SK-N-MC (cell line): Measurements from ENCODE around the gene NME9.
"Not testable (repeated sequence)": the region's sequence is repeated elsewhere in the genome, so short reads cannot be mapped to it uniquely, and the experiment has no call there.

Experiments
- DNase-seq: peaks from one replicate; pipeline ENCODE4 v3.0.0-alpha.2; 2011; ENCODE audit warnings: low read depth, low spot score
- H3K27ac ChIP-seq: fragments of 200-600 bp; sonication (generic); 2 replicates; pipeline ENCODE4 v1.5.1; 2016; ENCODE audit warnings: mixed run types
- H3K36me3 ChIP-seq: fragments of 200-600 bp; sonication (generic); 2 replicates; pipeline ENCODE4 v1.6.1; 2017; ENCODE audit warnings: antibody characterized with exemption, low read length, mixed read lengths; ENCODE audit not compliant: insufficient read depth
- H3K4me3 ChIP-seq: fragments of 200-600 bp; sonication (generic); 2 replicates; pipeline ENCODE4 v1.5.1; 2016
- H3K9ac ChIP-seq: fragments of 200-600 bp; sonication (generic); 2 replicates; pipeline ENCODE4 v1.8.0; 2017; ENCODE audit warnings: mixed run types, mixed read lengths; ENCODE audit not compliant: insufficient read length
- H3K9me3 ChIP-seq: fragments of 200-600 bp; sonication (generic); 2 replicates; pipeline ENCODE4 v1.6.1; 2017; ENCODE audit warnings: low read depth, mild to moderate bottlenecking, antibody characterized with exemption, low read length, moderate library complexity, mixed read lengths
- EZH2 ChIP-seq: fragments of 200-600 bp; sonication (generic); IDR thresholded peaks from one replicate; pipeline ENCODE4 v1.6.1; 2017; ENCODE audit warnings: antibody characterized with exemption
- FOXP2 ChIP-seq: optimal IDR thresholded peaks from 2 replicates; pipeline ENCODE3; 2011; ENCODE audit warnings: mild to moderate bottlenecking, moderate library complexity; ENCODE audit not compliant: insufficient read depth; ENCODE audit errors: extremely low read length, control extremely low read depth
- POLR2AphosphoS5 ChIP-seq: IDR thresholded peaks from 2 replicates; pipeline ENCODE4 v1.6.1; 2012; ENCODE audit warnings: mild to moderate bottlenecking, low read depth, low read length, borderline replicate concordance

NME9 gene

GRCh38 chr3:138329127-138329983 lies at the start of gene NME9:
Gene NME9 (minus strand): TSS chr3:138329851. CDS start chr3:138329335, 516 bp downstream.
- DNase-seq = no peak
- H3K27ac ChIP-seq = no peak within 1 kb of the TSS
- no peaks in the 10 kb centered on the region for H3K36me3 ChIP-seq
- peak within 1 kb of the TSS; percentile 82 for H3K4me3 ChIP-seq
- H3K9me3 ChIP-seq = no peaks in the 10 kb centered on the region
- H3K9ac ChIP-seq = no peak within 1 kb of the TSS
- TF ChIP-seq EZH2 (no peak), POLR2AphosphoS5 (no peak), FOXP2 (no peak)

GRCh38 chr3:138378990-138379389 lies 49.3 kb upstream of the NME9 start:
- H3K4me3 ChIP-seq = no peak overlapping the region
- no peak for TF ChIP-seq POLR2AphosphoS5
- no peak for TF ChIP-seq EZH2
- no peak for TF ChIP-seq FOXP2
- no peak overlapping the region for H3K27ac ChIP-seq
- no peak overlapping the region for H3K9ac ChIP-seq
- H3K9me3 ChIP-seq = no peaks in the 10 kb centered on the region
- DNase-seq = no peak
- H3K36me3 ChIP-seq = no peaks in the 10 kb centered on the region

- H3K4me3 ChIP-seq = no peak overlapping the region
- no peak overlapping the region for H3K9ac ChIP-seq
- H3K9me3 ChIP-seq = no peaks in the 10 kb centered on the region
- no peak for DNase-seq
- H3K36me3 ChIP-seq = no peaks in the 10 kb centered on the region
- no peak for TF ChIP-seq FOXP2
- no peak for TF ChIP-seq POLR2AphosphoS5
- TF ChIP-seq EZH2 = no peak
- no peak overlapping the region for H3K27ac ChIP-seq
Observed at GRCh38 chr3:138378331-138378730, 48.7 kb upstream of the NME9 start.

- Histone ChIP-seq H3K27ac (no peak overlapping the region), H3K36me3 (no peaks in the 10 kb centered on the region), H3K9ac (no peak overlapping the region), H3K4me3 (no peak overlapping the region), H3K9me3 (no peaks in the 10 kb centered on the region)
- no peak for DNase-seq
- TF ChIP-seq FOXP2 (no peak), EZH2 (no peak), POLR2AphosphoS5 (no peak)
Observed at GRCh38 chr3:138377804-138378203, 48.2 kb upstream of the NME9 start.

GRCh38 chr3:138377212-138377611 lies 47.6 kb upstream of the NME9 start:
- not testable (repeated sequence) for DNase-seq, H3K4me3 ChIP-seq, H3K9ac ChIP-seq, H3K27ac ChIP-seq, H3K36me3 ChIP-seq, H3K9me3 ChIP-seq

- no peak for DNase-seq
- no peak overlapping the region for H3K4me3 ChIP-seq
- H3K36me3 ChIP-seq = no peaks in the 10 kb centered on the region
- H3K27ac ChIP-seq = no peak overlapping the region
- no peak overlapping the region for H3K9ac ChIP-seq
- H3K9me3 ChIP-seq = no peaks in the 10 kb centered on the region
- TF ChIP-seq FOXP2 = no peak
- TF ChIP-seq EZH2 = no peak
- TF ChIP-seq POLR2AphosphoS5 = no peak
Observed at GRCh38 chr3:138376663-138377062, 47.0 kb upstream of the NME9 start.

- no peak for DNase-seq
- Histone ChIP-seq H3K36me3 (no peaks in the 10 kb centered on the region), H3K9me3 (no peaks in the 10 kb centered on the region), H3K27ac (no peak overlapping the region), H3K9ac (no peak overlapping the region), H3K4me3 (no peak overlapping the region)
- TF ChIP-seq FOXP2 = no peak
- no peak for TF ChIP-seq POLR2AphosphoS5
- no peak for TF ChIP-seq EZH2
Observed at GRCh38 chr3:138375447-138375846, 45.8 kb upstream of the NME9 start.

- Histone ChIP-seq H3K27ac (no peak overlapping the region), H3K36me3 (no peaks in the 10 kb centered on the region), H3K4me3 (no peak overlapping the region), H3K9me3 (no peaks in the 10 kb centered on the region), H3K9ac (no peak overlapping the region)
- TF ChIP-seq EZH2 = no peak
- TF ChIP-seq POLR2AphosphoS5 = no peak
- no peak for TF ChIP-seq FOXP2
- no peak for DNase-seq
Observed at GRCh38 chr3:138374573-138375134, 45.0 kb upstream of the NME9 start.
